Effector memory CD8-positive, alpha-beta T cell (primary cell): ENCODE measurements around the gene DLG2.

Experiments used
- ATAC-seq: fragments of 150-1000 bp; cut with Tn5 transposase; replicated peaks from 2 replicates; pipeline ENCODE4 v1.10.0; 2021; ENCODE audit warnings: mild to moderate bottlenecking, moderate library complexity
- DNase-seq, 3 experiments: peaks; one replicate each; pipeline ENCODE4 v3.0.0; 2021
- H3K27ac Mint-ChIP-seq, 2 donors: one replicate each; pipeline ENCODE4 v1.8.0; 2022; ENCODE audit warnings: mild to moderate bottlenecking in 2 of 2, mixed read lengths in 2 of 2, moderate library complexity in 2 of 2
- H3K27me3 Mint-ChIP-seq, 2 donors: one replicate each; pipeline ENCODE4 v1.8.0; 2022; ENCODE audit warnings: mixed read lengths in 2 of 2
- H3K36me3 Mint-ChIP-seq: one replicate; pipeline ENCODE4 v1.8.0; 2022; ENCODE audit warnings: mild to moderate bottlenecking, moderate library complexity, mixed read lengths; ENCODE audit not compliant: insufficient read depth
- H3K4me1 Mint-ChIP-seq, 2 donors: one replicate each; pipeline ENCODE4 v1.8.0; 2022; ENCODE audit warnings: low read depth in 2 of 2, mixed read lengths in 2 of 2
- H3K4me3 Mint-ChIP-seq, 2 donors: one replicate each; pipeline ENCODE4 v1.8.0; 2022; ENCODE audit warnings: mild to moderate bottlenecking in 2 of 2, mixed read lengths in 2 of 2, moderate library complexity in 2 of 2
- H3K9me3 Mint-ChIP-seq, 2 donors: one replicate each; pipeline ENCODE4 v1.8.0; 2022; ENCODE audit warnings: mixed read lengths in 2 of 2

The DLG2 gene

DNA sequence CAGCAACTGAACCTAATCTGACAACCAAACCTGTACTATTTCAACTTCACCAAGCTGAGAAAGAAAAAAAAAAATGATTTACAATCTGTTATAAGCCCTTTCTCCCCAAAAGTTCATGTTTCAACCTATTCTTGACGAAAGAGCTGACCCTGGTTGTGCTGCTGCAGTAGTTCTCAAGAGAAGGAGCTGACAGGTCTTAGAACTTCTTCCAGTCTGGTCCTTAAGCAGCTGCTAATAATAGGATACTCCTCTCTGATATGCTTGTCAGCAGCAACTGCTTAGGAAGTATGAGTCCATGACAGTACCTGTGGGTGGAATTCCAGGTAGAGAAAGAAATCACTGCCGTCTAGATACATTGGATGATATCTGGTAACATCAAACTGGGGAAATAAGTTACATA is 1605.9 kb downstream of the DLG2 start:
- Mint-ChIP-seq H3K36me3 (no peaks in the 10 kb centered on the region), H3K27ac (no peak overlapping the region), H3K27me3 (no peaks in the 10 kb centered on the region), H3K9me3 (peaks cover 9 to 10% of the 10 kb centered on the region in 2 donors), H3K4me1 (no peaks in the 10 kb centered on the region), H3K4me3 (no peak overlapping the region)
- DNase-seq: no peak
- ATAC-seq: no peak

GRCh38 chr11:84019571-84020194 is 1607.5 kb downstream of the DLG2 start:
- H3K27me3 Mint-ChIP-seq: no peaks in the 10 kb centered on the region
- DNase-seq (no peak), ATAC-seq (no peak)
- no peaks in the 10 kb centered on the region for H3K36me3 Mint-ChIP-seq
- H3K4me3 Mint-ChIP-seq: no peak overlapping the region
- H3K27ac Mint-ChIP-seq: no peak overlapping the region
- no peaks in the 10 kb centered on the region for H3K4me1 Mint-ChIP-seq
- peaks cover 7 to 17% of the 10 kb centered on the region in 2 donors for H3K9me3 Mint-ChIP-seq

GRCh38 chr11:84014539-84014938 is 1612.6 kb downstream of the DLG2 start:
- H3K9me3 Mint-ChIP-seq: peaks cover 4 to 11% of the 10 kb centered on the region in 2 donors
- ATAC-seq: no peak
- H3K27me3 Mint-ChIP-seq: no peaks in the 10 kb centered on the region
- no peak for DNase-seq
- no peak overlapping the region for H3K27ac Mint-ChIP-seq
- H3K4me3 Mint-ChIP-seq: no peak overlapping the region
- H3K4me1 Mint-ChIP-seq: no peaks in the 10 kb centered on the region
- no peaks in the 10 kb centered on the region for H3K36me3 Mint-ChIP-seq

DNA sequence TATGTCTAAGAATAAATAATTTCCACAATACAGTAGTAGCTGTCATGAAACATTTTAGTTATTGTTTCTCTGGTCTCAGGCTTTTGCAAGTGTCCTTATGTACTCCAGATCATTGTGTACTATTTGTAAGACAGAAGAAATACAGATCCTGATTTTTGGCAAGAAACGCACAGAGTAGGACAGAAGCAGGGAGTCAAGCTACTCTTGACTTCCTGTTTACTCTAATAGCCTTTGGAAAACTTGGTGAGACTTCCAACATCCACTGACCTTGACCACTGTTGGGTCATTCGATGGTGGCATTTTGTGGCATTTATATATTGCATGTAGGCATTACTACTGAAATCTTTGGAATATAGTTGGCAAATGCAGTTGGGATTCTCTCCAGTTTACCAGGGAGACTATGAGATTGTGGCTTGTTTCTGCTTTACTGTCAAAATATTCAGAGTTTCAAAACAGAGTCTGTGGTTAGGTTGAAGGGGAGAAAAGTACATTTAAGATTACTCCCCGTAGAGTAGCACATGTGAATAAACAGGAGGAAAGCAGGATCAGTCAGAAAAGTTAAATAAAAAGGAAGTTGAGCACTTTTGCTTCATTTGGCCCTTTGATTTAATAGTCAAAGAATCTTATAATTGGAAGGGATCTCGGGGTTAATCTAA is 1614.8 kb downstream of the DLG2 start:
- Mint-ChIP-seq H3K27me3 (no peaks in the 10 kb centered on the region), H3K36me3 (no peaks in the 10 kb centered on the region), H3K4me1 (no peaks in the 10 kb centered on the region), H3K4me3 (no peak overlapping the region), H3K9me3 (peaks cover 3 to 7% of the 10 kb centered on the region in 2 donors), H3K27ac (no peak overlapping the region)
- DNase-seq (no peak), ATAC-seq (no peak)

DNA sequence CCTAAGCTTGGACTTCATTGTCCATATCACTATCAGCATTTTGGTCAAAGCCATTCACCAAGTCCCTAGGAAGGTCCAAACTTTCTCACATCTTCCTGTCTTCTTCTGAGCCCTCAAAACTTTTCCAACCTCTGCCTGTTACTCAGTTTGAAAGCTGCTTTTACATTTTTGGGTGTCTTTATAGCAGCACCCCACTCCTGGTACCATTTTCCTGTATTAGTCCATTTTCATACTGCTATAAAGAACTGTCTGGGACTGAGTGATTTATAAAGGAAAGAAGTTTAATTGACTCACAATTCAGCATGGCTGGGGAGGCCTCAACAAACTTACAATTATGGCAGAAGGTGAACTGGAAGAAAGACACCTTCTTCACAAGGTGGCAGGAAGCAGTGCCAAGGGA is 1624.0 kb downstream of the DLG2 start:
- DNase-seq (no peak), ATAC-seq (no peak)
- Mint-ChIP-seq H3K9me3 (peaks cover 13 to 15% of the 10 kb centered on the region in 2 donors), H3K27me3 (no peaks in the 10 kb centered on the region), H3K4me1 (no peaks in the 10 kb centered on the region), H3K36me3 (no peaks in the 10 kb centered on the region), H3K4me3 (no peak overlapping the region), H3K27ac (no peak overlapping the region)

DNA sequence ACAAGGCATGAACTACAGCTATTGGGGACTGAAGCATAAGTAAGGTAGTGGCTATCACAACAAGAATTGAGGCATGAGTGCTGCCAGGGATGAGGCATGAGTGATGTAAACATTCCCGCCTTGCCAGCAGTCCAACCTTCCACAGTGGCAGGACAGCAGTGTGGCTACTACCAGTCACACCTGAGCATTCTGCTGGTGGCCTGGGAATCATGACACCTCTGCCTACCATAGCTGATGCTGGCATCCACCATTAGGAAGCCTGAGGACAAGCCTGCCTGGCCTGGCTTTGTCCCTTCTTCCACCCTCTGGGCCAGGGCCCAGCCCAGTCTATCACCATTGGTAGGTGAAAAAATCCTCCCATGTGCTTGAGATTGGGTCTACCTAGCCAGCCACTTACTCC is 1628.2 kb downstream of the DLG2 start:
- Mint-ChIP-seq H3K27ac (no peak overlapping the region), H3K36me3 (no peaks in the 10 kb centered on the region), H3K4me3 (no peak overlapping the region), H3K4me1 (no peaks in the 10 kb centered on the region), H3K27me3 (no peaks in the 10 kb centered on the region), H3K9me3 (peaks cover 12% of the 10 kb centered on the region in 2 donors)
- no peak for ATAC-seq
- no peak for DNase-seq

DNA sequence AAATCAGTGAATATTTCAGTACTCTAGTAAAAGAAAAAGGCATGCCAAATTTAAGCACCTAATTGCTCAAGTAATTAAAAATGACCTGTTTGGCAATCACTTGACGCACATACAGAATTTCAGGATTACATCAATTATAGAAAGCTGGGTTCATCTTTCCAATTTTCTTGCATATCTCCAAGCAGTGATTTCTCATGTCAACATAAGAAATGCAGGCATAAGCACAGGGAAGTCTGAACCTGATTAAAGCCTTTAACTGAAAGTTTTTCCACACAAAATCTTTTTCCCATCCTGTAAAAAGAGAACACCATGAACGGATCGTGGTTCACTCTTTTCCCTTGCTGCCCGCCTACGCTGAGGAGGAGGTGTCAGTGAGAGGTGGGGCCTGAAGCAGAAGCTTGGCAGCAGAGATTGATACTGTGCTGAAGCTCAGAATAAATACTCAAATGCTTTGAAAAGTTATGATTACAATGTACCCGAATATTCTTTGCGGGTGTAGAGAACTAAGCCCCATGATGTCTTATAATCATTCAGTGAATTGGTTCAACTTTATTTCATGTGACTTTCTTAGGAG is 1636.9 kb downstream of the DLG2 start:
- peaks cover 4 to 18% of the 10 kb centered on the region in 2 donors for H3K9me3 Mint-ChIP-seq
- no peak overlapping the region for H3K27ac Mint-ChIP-seq
- DNase-seq (no peak), ATAC-seq (no peak)
- H3K4me1 Mint-ChIP-seq: no peaks in the 10 kb centered on the region
- no peaks in the 10 kb centered on the region for H3K27me3 Mint-ChIP-seq
- no peaks in the 10 kb centered on the region for H3K36me3 Mint-ChIP-seq
- no peak overlapping the region for H3K4me3 Mint-ChIP-seq

- H3K36me3 Mint-ChIP-seq: no peaks in the 10 kb centered on the region
- H3K4me1 Mint-ChIP-seq: no peaks in the 10 kb centered on the region
- H3K27ac Mint-ChIP-seq: no peak overlapping the region
- H3K4me3 Mint-ChIP-seq: no peak overlapping the region
- H3K27me3 Mint-ChIP-seq: no peaks in the 10 kb centered on the region
- ATAC-seq (no peak), DNase-seq (no peak)
- peaks cover 3 to 7% of the 10 kb centered on the region in 2 donors for H3K9me3 Mint-ChIP-seq
Observed at GRCh38 chr11:83982825-83983224, 1644.3 kb downstream of the DLG2 start.

DNA sequence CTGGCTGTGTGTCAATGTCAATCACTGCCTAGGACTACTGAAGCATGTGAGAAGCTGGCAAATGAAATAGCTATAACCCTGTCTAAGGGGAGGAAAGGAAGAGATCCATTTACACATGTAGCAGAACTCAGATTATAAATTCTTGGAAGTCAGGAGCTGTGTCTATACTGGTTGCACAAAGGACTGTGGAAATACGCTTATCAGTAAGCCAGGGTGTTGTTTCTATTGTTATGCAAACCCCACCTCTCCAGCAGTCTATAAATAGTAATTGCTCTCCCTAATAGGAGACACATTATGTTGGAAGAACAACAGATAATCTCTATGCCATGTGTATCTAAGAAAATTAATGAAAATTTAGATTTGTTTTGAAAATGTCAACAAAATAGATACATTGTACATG is 1647.6 kb downstream of the DLG2 start:
- no peak overlapping the region for H3K4me3 Mint-ChIP-seq
- H3K27ac Mint-ChIP-seq: no peak overlapping the region
- no peaks in the 10 kb centered on the region for H3K27me3 Mint-ChIP-seq
- no peaks in the 10 kb centered on the region for H3K36me3 Mint-ChIP-seq
- H3K4me1 Mint-ChIP-seq: no peaks in the 10 kb centered on the region
- no peak for DNase-seq
- H3K9me3 Mint-ChIP-seq: peaks cover 6 to 9% of the 10 kb centered on the region in 2 donors
- ATAC-seq: no peak

- H3K36me3 Mint-ChIP-seq: no peaks in the 10 kb centered on the region
- ATAC-seq (no peak), DNase-seq (no peak)
- no peak overlapping the region for H3K4me3 Mint-ChIP-seq
- no peak overlapping the region for H3K27ac Mint-ChIP-seq
- peaks cover 6 to 9% of the 10 kb centered on the region in 2 donors for H3K9me3 Mint-ChIP-seq
- H3K4me1 Mint-ChIP-seq: no peaks in the 10 kb centered on the region
- H3K27me3 Mint-ChIP-seq: no peaks in the 10 kb centered on the region
Observed at GRCh38 chr11:83978942-83979341, 1648.2 kb downstream of the DLG2 start.

DNA sequence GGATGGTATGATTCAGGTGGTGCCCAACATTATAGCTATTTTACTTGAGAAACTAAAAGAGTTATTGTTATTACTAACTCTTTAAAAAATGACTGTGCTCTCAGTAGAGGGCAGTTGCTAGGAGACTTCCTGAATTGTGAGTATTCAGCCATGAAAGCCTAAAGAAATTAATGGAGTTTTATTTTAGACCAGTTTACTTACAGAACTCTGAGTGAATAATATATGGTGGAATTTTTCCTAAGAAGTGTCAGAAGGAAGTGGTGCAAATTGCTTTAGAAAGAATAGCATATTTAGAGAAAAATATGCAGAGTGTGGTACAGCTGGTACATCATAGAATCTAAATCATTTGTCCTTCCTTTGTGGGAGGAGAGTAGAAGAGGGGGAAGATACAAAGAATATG is 1651.1 kb downstream of the DLG2 start:
- no peak overlapping the region for H3K4me3 Mint-ChIP-seq
- H3K9me3 Mint-ChIP-seq: peaks cover 10 to 14% of the 10 kb centered on the region in 2 donors
- H3K4me1 Mint-ChIP-seq: no peaks in the 10 kb centered on the region
- no peak for ATAC-seq
- no peak for DNase-seq
- no peaks in the 10 kb centered on the region for H3K36me3 Mint-ChIP-seq
- H3K27ac Mint-ChIP-seq: no peak overlapping the region
- no peaks in the 10 kb centered on the region for H3K27me3 Mint-ChIP-seq

GRCh38 chr11:83972536-83972935 is 1654.6 kb downstream of the DLG2 start:
- Mint-ChIP-seq H3K27ac (no peak overlapping the region), H3K36me3 (no peaks in the 10 kb centered on the region), H3K4me3 (no peak overlapping the region), H3K27me3 (no peaks in the 10 kb centered on the region), H3K4me1 (no peaks in the 10 kb centered on the region), H3K9me3 (peaks cover 13 to 17% of the 10 kb centered on the region in 2 donors)
- DNase-seq: no peak
- ATAC-seq: no peak

GRCh38 chr11:83971063-83971462 is 1656.1 kb downstream of the DLG2 start:
- Mint-ChIP-seq H3K4me1 (no peaks in the 10 kb centered on the region), H3K9me3 (peaks cover 9 to 10% of the 10 kb centered on the region in 2 donors), H3K27ac (no peak overlapping the region), H3K4me3 (no peak overlapping the region), H3K36me3 (no peaks in the 10 kb centered on the region), H3K27me3 (no peaks in the 10 kb centered on the region)
- DNase-seq (no peak), ATAC-seq (no peak)

DNA sequence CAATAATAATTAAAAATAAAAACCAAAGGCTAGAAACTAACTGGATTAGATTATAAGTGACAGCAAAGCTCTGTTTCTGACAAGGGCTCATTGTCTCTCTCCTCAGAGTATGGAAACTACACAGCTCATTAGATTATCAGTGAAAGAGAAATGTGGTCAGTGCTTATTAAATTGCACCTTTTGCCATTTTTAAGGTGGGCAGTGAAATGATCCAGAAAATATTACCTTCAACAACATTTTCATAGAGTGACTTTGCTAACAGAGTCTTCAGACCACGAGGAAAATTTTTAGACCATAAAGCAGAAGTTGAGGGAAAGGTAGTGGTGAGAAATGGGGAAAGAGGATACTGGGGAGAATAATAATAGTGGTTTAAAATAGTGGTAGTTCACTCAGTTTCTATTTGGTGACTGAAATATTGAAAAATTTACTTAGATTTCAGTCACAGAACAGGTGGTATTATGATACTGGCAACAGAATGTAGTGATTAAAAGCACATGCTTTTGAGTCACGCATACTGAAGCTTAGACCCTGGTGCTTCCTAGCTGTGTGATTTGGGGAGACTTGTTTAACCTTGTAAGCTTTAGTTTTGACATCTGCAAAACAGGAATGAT is 1657.0 kb downstream of the DLG2 start:
- Mint-ChIP-seq H3K9me3 (peaks cover 8% of the 10 kb centered on the region in 2 donors), H3K27ac (no peak overlapping the region), H3K36me3 (no peaks in the 10 kb centered on the region), H3K4me3 (no peak overlapping the region), H3K27me3 (no peaks in the 10 kb centered on the region), H3K4me1 (no peaks in the 10 kb centered on the region)
- DNase-seq: no peak
- ATAC-seq: no peak
